OCI-LY3 (cell line): ENCODE results near the gene CHRNB1.

Source experiments
- CTCF ChIP-seq: fragments of 200-600, 300-600 bp; sonication (generic); IDR thresholded peaks from 2 replicates; pipeline ENCODE4 v1.5.1; 2014; ENCODE audit warnings: antibody characterized with exemption, low read length, low read depth
- EZH2phosphoT487 ChIP-seq: fragments of 200-600 bp; shearing (Covaris generic); IDR thresholded peaks from 2 replicates; pipeline ENCODE4 v1.6.1; 2018; ENCODE audit warnings: antibody characterized with exemption, mixed run types, low read depth

GRCh38 chr17:7428557-7428956 lies 16.3 kb upstream of the CHRNB1 start, which contains the start of gene SPEM3:
- TF ChIP-seq CTCF (no peak), EZH2phosphoT487 (no peak)
